OCI-LY3 (cell line): Measurements from ENCODE around the gene KLRD1.
"Not testable (repeated sequence)": the region's sequence is repeated elsewhere in the genome, so short reads cannot be mapped to it uniquely, and the experiment has no call there.

Experiments used
- H2AFZ ChIP-seq: fragments of 200-600, 300-600 bp; shearing (Covaris generic); 2 replicates; pipeline ENCODE4 v1.6.0; 2014; ENCODE audit warnings: antibody characterized with exemption, low read depth, low read length
- H3K27ac ChIP-seq: fragments of 200-600, 300-600 bp; sonication (generic); 2 replicates; pipeline ENCODE4 v1.5.1; 2014; ENCODE audit warnings: mild to moderate bottlenecking, low read length, moderate library complexity, mixed read lengths
- H3K27me3 ChIP-seq: fragments of 200-600, 300-600 bp; sonication (generic); 2 replicates; pipeline ENCODE4 v1.6.1; 2014; ENCODE audit warnings: low read depth, low read length, mixed read lengths
- H3K36me3 ChIP-seq: fragments of 200-600, 300-600 bp; sonication (generic); replicated peaks from 2 replicates; pipeline ENCODE3; 2014; ENCODE audit warnings: low read depth, low read length, mixed read lengths
- H3K4me1 ChIP-seq: fragments of 300-600, 200-600 bp; sonication (generic); 2 replicates; pipeline ENCODE4 v1.6.1; 2014; ENCODE audit warnings: low read length, mixed read lengths
- H3K4me2 ChIP-seq: fragments of 200-600, 300-600 bp; sonication (generic); 2 replicates; pipeline ENCODE4 v1.6.1; 2014; ENCODE audit warnings: low read length, mixed read lengths
- H3K4me3 ChIP-seq: fragments of 300-600, 200-600 bp; sonication (generic); 2 replicates; pipeline ENCODE4 v1.5.1; 2014; ENCODE audit warnings: antibody characterized with exemption, mild to moderate bottlenecking, low read length, moderate library complexity
- H3K79me2 ChIP-seq: fragments of 300-600, 200-600 bp; shearing (Covaris generic); 2 replicates; pipeline ENCODE4 v1.6.1; 2014; ENCODE audit warnings: mild to moderate bottlenecking, low read length, mixed read lengths
- H3K9ac ChIP-seq: fragments of 300-600, 200-600 bp; shearing (Covaris generic); 2 replicates; pipeline ENCODE4 v1.6.0; 2014; ENCODE audit warnings: mild to moderate bottlenecking, low read length, moderate library complexity
- H3K9me3 ChIP-seq: fragments of 200-600, 300-600 bp; shearing (Covaris generic); 2 replicates; pipeline ENCODE4 v1.6.1; 2014; ENCODE audit warnings: low read length, mixed read lengths; ENCODE audit not compliant: insufficient read depth
- H4K20me1 ChIP-seq: fragments of 200-600, 300-600 bp; sonication (generic); 2 replicates; pipeline ENCODE4 v1.6.1; 2016; ENCODE audit warnings: low read length, mixed read lengths; ENCODE audit not compliant: insufficient read depth
- CTCF ChIP-seq: fragments of 200-600, 300-600 bp; sonication (generic); IDR thresholded peaks from 2 replicates; pipeline ENCODE4 v1.5.1; 2014; ENCODE audit warnings: antibody characterized with exemption, low read length, low read depth
- EZH2phosphoT487 ChIP-seq: fragments of 200-600 bp; shearing (Covaris generic); IDR thresholded peaks from 2 replicates; pipeline ENCODE4 v1.6.1; 2018; ENCODE audit warnings: antibody characterized with exemption, mixed run types, low read depth

Gene KLRD1

GRCh38 chr12:10341892-10342509, 34.3 kb downstream of the KLRD1 start:
- H3K9ac ChIP-seq, result no peak overlapping the region
- H3K9me3 ChIP-seq, result peaks cover 8% of the 10 kb centered on the region
- H3K4me1 ChIP-seq, result 0 out of 2 replicates have a peak, but pooled peaks cover 4% of the 10 kb centered on the region
- no peak overlapping the region for H2AFZ ChIP-seq
- no peak overlapping the region for H3K4me2 ChIP-seq
- H3K27me3 ChIP-seq, result no peaks in the 10 kb centered on the region
- no peaks in the 10 kb centered on the region for H4K20me1 ChIP-seq
- no peak overlapping the region for H3K27ac ChIP-seq
- peaks cover 7% of the 10 kb centered on the region for H3K36me3 ChIP-seq
- H3K4me3 ChIP-seq, result no peak overlapping the region
- H3K79me2 ChIP-seq, result no peaks in the 10 kb centered on the region
- TF ChIP-seq EZH2phosphoT487 (no peak), CTCF (no peak)

- H3K27ac ChIP-seq, H3K9ac ChIP-seq, H3K79me2 ChIP-seq, H3K27me3 ChIP-seq, H3K4me3 ChIP-seq, H3K9me3 ChIP-seq, H3K4me2 ChIP-seq, H2AFZ ChIP-seq, H4K20me1 ChIP-seq, H3K4me1 ChIP-seq, H3K36me3 ChIP-seq: not testable (repeated sequence)
Observed at GRCh38 chr12:10351457-10351856, 43.8 kb downstream of the KLRD1 start.

- Histone ChIP-seq H3K9me3 (no peaks in the 10 kb centered on the region; the same call in 1 of the 2 replicates), H3K27ac (no peak overlapping the region), H3K36me3 (no peaks in the 10 kb centered on the region), H4K20me1 (no peaks in the 10 kb centered on the region), H3K4me2 (no peak overlapping the region), H2AFZ (no peak overlapping the region), H3K4me3 (no peak overlapping the region), H3K9ac (no peak overlapping the region), H3K27me3 (no peaks in the 10 kb centered on the region), H3K4me1 (peaks cover 2% of the 10 kb centered on the region; the same call in 1 of the 2 replicates), H3K79me2 (no peaks in the 10 kb centered on the region)
- no peak for TF ChIP-seq CTCF
- TF ChIP-seq EZH2phosphoT487, result no peak
Observed at GRCh38 chr12:10354071-10354470, 46.4 kb downstream of the KLRD1 start.

- no peak overlapping the region for H3K4me3 ChIP-seq
- peaks cover 2% of the 10 kb centered on the region; the same call in 1 of the 2 replicates for H3K4me1 ChIP-seq
- TF ChIP-seq EZH2phosphoT487 (no peak), CTCF (no peak)
- no peak overlapping the region for H3K4me2 ChIP-seq
- no peaks in the 10 kb centered on the region for H3K79me2 ChIP-seq
- H2AFZ ChIP-seq, result no peak overlapping the region
- H3K9ac ChIP-seq, result no peak overlapping the region
- no peaks in the 10 kb centered on the region for H3K27me3 ChIP-seq
- H3K9me3 ChIP-seq, result no peaks in the 10 kb centered on the region; the same call in 1 of the 2 replicates
- no peaks in the 10 kb centered on the region for H4K20me1 ChIP-seq
- H3K27ac ChIP-seq, result no peak overlapping the region
- H3K36me3 ChIP-seq, result no peaks in the 10 kb centered on the region
Observed at GRCh38 chr12:10354502-10354901, 46.8 kb downstream of the KLRD1 start.

GRCh38 chr12:10358131-10358530, 50.5 kb downstream of the KLRD1 start:
- no peaks in the 10 kb centered on the region; the same call in 1 of the 2 replicates for H3K9me3 ChIP-seq
- H3K36me3 ChIP-seq, result no peaks in the 10 kb centered on the region
- no peak overlapping the region for H2AFZ ChIP-seq
- H3K9ac ChIP-seq, result no peak overlapping the region
- H3K4me3 ChIP-seq, result no peak overlapping the region
- no peaks in the 10 kb centered on the region for H3K27me3 ChIP-seq
- H3K79me2 ChIP-seq, result no peaks in the 10 kb centered on the region
- no peak for TF ChIP-seq EZH2phosphoT487
- TF ChIP-seq CTCF, result no peak
- H3K4me1 ChIP-seq, result peaks cover 28% of the 10 kb centered on the region
- H3K27ac ChIP-seq, result no peak overlapping the region
- H3K4me2 ChIP-seq, result no peak overlapping the region
- H4K20me1 ChIP-seq, result no peaks in the 10 kb centered on the region
